ENCODE results near the gene KCND2.
"Not testable (repeated sequence)": the region's sequence is repeated elsewhere in the genome, so short reads cannot be mapped to it uniquely, and the experiment has no call there.

KCND2 gene

GRCh38 chr7:120741371-120742042, 468.5 kb downstream of the KCND2 start:
- TF ChIP-seq ZNF274 (IDR thresholded peaks at IDR 0.05; ENCODE audit: low read depth, low read length): no peak

GRCh38 chr7:120742372-120742771, 469.4 kb downstream of the KCND2 start:
- TF ChIP-seq ZNF274 (IDR thresholded peaks at IDR 0.05; ENCODE audit: low read depth, low read length): no peak
- H3K4me3 ChIP-seq (ENCODE audit: low read length): no peak overlapping the region

More at GRCh38 chr7:120741371-120742042, 468.5 kb downstream of the KCND2 start:
- no peak overlapping the region for H3K4me3 ChIP-seq (ENCODE audit: low read length)

GRCh38 chr7:120743128-120743527, 470.2 kb downstream of the KCND2 start:
- no peak for TF ChIP-seq ZNF274 (IDR thresholded peaks at IDR 0.05; ENCODE audit: low read depth, low read length)
- H3K4me3 ChIP-seq (ENCODE audit: low read length): no peak overlapping the region

GRCh38 chr7:120760050-120760449, 487.1 kb downstream of the KCND2 start:
- H3K4me3 ChIP-seq (ENCODE audit: low read length): no peak overlapping the region
- TF ChIP-seq ZNF274 (IDR thresholded peaks at IDR 0.05; ENCODE audit: low read depth, low read length): no peak

GRCh38 chr7:120760851-120761250, 487.9 kb downstream of the KCND2 start:
- H3K4me3 ChIP-seq (ENCODE audit: low read length): no peak overlapping the region
- TF ChIP-seq ZNF274 (IDR thresholded peaks at IDR 0.05; ENCODE audit: low read depth, low read length): no peak

- no peak for TF ChIP-seq ZNF274 (IDR thresholded peaks at IDR 0.05; ENCODE audit: low read depth, low read length)
- no peak overlapping the region for H3K4me3 ChIP-seq (ENCODE audit: low read length)
Observed at GRCh38 chr7:120770206-120770605, 497.2 kb downstream of the KCND2 start.

- H3K4me3 ChIP-seq (ENCODE audit: low read length): no peak overlapping the region
- no peak for TF ChIP-seq ZNF274 (IDR thresholded peaks at IDR 0.05; ENCODE audit: low read depth, low read length)
Observed at GRCh38 chr7:120774481-120774880, 501.5 kb downstream of the KCND2 start.

GRCh38 chr7:120775755-120776154, 502.8 kb downstream of the KCND2 start:
- no peak for TF ChIP-seq ZNF274 (IDR thresholded peaks at IDR 0.05; ENCODE audit: low read depth, low read length)
- H3K4me3 ChIP-seq (ENCODE audit: low read length): no peak overlapping the region

GRCh38 chr7:120779078-120779477, 506.1 kb downstream of the KCND2 start:
- H3K4me3 ChIP-seq (ENCODE audit: low read length): not testable (repeated sequence)

- H3K4me3 ChIP-seq (ENCODE audit: low read length): not testable (repeated sequence)
Observed at GRCh38 chr7:120780451-120780850, 507.5 kb downstream of the KCND2 start.

- H3K4me3 ChIP-seq (ENCODE audit: low read length): no peak overlapping the region
- no peak for TF ChIP-seq ZNF274 (IDR thresholded peaks at IDR 0.05; ENCODE audit: low read depth, low read length)
Observed at GRCh38 chr7:120780938-120781337, 508.0 kb downstream of the KCND2 start.

- H3K4me3 ChIP-seq (ENCODE audit: low read length): not testable (repeated sequence)
Observed at GRCh38 chr7:120781924-120782323, 508.9 kb downstream of the KCND2 start.

- no peak overlapping the region for H3K4me3 ChIP-seq (ENCODE audit: low read length)
- TF ChIP-seq ZNF274 (IDR thresholded peaks at IDR 0.05; ENCODE audit: low read depth, low read length): no peak
Observed at GRCh38 chr7:120783273-120783672, 510.3 kb downstream of the KCND2 start.

GRCh38 chr7:120783721-120784120, 510.7 kb downstream of the KCND2 start:
- H3K4me3 ChIP-seq (ENCODE audit: low read length): no peak overlapping the region
- TF ChIP-seq ZNF274 (IDR thresholded peaks at IDR 0.05; ENCODE audit: low read depth, low read length): no peak

- H3K4me3 ChIP-seq (ENCODE audit: low read length): no peak overlapping the region
- no peak for TF ChIP-seq ZNF274 (IDR thresholded peaks at IDR 0.05; ENCODE audit: low read depth, low read length)
Observed at GRCh38 chr7:120785095-120785494, 512.1 kb downstream of the KCND2 start.
